Activated CD4-positive, alpha-beta T cell treated with anti-CD3 and anti-CD28 coated beads, Interleukin-2, amount 50 U/mL, for 24 hours (primary cell): Measurements from ENCODE around the gene PRR30.
A peak's percentile ranks its signal among the peaks of the same experiment; 100 is the strongest.
"Not testable (repeated sequence)": the region's sequence is repeated elsewhere in the genome, so short reads cannot be mapped to it uniquely, and the experiment has no call there.

Experiments used
- DNase-seq, 2 donors: peaks; one replicate each; pipeline ENCODE4 v3.0.0-alpha.2; 2020; ENCODE audit warnings: low read depth in 1 of 2, low spot score in 1 of 2

Gene PRR30

DNA sequence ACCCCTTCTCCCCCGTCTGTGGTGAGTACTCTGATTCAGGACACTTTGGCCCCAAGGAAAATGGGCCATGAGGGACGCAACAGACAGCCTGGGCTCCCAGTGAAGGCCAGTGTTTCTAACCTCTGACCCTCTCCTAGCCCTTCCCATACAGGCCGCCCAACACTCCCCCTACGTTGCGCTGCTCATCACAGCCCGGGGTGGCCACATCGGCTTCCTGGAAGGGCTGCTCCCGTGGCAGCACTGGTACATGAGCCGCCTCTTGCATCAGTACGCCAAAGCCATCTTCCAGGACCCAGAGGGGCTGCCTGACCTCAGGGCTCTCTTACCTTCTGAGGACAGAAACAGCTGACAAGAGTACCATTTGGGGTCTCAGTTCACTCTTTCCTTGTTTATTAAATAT is 8.8 kb downstream of the PRR30 start:
- DNase-seq = no peak

DNA sequence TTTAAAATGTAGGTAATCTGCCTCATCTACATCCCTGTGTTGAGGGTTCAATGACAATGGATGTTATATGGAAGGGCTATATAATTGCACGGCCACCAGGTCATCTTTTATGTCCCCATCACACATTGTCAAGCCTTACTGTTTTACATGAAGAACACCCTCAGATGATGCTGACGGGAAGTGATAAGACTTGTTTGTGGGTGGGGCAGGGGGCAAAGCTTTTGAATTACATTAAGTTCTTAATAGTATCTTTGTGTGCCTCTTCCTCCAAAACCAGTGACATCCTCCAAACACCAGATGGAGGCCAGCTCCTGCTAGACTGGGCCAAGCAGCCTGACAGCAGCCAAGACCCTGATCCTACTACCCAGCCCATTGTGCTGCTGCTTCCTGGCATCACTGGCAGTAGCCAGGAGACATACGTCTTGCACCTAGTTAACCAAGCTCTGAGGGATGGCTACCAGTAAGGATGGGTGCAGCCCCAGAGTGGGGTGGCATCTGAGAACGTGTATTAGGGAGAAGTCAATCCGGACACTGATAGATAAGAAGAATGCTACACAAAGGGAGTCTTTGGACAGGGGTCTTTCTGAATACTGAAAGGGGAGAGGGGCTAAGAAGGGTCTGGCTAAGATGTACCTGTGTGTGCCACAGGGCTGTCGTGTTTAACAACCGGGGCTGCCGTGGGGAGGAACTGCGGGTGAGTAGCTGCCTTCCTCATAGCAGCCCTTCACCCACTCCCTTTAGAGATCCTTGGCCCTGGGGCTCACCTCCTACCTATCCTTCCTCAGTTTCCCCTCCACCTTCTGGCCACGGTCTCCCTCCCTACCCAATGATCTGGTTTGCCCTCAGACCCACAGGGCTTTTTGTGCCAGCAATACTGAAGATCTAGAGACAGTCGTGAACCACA is 10.3 kb downstream of the PRR30 start:
- no peak for DNase-seq

DNA sequence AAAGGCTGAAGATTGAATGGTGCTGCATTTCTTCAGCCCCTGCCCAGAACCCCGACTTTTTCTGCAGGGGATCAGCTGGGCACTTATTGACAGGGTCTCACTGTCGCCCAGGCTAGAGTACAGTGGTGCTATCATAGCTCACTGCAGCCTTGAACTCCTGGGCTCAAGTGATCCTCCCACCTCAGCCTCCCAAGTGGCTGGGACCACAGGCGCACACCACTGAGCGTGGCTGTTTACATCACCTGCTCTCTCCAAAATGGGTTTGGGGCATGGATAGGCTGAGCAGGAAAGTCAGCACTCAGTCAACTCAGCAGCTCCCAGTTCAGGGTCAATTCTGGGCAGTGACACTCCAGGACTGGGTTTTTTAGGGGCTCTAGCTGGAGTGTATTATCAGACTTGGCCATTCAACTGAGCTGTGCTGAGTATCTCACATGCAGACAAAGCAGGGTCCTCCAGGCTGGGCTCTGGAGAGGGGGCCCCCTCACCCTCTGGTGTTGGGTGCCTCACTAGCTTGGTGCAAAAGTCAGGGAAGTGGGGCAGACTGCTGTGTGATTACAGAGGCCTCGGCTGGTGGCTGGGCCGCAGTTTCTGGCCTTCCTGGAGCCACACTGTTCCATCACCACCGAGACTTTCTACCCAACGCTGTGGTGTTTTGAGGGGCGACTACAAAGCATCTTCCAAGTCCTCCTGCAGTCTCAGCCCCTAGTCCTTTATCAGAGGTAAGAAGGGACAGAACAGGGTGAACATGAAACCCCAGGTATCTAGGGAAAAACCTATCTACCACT is 11.1 kb downstream of the PRR30 start:
- DNase-seq = no peak

DNA sequence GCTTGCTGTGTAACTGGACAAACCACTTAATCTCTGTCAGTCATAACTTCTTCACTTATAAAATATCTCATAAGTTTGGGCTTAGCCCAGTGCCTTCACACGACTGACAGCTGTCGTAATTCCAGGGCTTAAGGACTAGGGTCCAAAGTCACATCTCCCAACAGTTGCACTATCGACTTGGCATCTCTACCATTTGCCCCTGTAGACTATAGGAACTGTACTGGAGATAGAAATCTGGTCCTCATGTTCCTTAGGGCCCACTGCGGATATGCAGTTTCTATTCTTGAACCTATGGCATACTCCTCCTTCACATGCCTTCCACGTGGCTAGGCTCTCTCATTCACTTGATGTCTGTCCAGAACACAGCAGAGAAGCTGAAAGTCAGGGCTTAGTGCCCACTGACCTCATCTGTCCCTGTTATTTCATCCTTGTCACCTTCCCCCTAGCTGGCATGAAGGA is 12.9 kb downstream of the PRR30 start:
- no peak for DNase-seq

DNA sequence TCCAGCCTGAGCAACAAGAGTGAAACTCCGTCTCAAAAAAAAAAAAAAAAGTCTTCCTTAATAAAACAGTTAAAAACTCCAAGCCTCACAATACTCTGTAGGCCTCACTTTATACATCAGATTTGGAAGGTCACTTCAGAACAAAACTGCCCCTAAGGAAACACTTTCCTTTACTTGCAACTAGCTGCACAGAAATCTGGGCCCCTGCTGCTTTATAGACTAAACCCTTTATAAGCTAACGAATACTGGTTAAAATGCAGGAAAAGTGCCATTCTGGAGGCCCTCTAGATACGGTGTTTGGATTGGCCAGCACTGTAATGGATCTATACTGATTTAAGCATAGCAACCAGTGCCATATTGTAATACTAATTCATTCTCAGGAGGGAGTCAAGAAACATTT is 14.1 kb downstream of the PRR30 start:
- DNase-seq = no peak

DNA sequence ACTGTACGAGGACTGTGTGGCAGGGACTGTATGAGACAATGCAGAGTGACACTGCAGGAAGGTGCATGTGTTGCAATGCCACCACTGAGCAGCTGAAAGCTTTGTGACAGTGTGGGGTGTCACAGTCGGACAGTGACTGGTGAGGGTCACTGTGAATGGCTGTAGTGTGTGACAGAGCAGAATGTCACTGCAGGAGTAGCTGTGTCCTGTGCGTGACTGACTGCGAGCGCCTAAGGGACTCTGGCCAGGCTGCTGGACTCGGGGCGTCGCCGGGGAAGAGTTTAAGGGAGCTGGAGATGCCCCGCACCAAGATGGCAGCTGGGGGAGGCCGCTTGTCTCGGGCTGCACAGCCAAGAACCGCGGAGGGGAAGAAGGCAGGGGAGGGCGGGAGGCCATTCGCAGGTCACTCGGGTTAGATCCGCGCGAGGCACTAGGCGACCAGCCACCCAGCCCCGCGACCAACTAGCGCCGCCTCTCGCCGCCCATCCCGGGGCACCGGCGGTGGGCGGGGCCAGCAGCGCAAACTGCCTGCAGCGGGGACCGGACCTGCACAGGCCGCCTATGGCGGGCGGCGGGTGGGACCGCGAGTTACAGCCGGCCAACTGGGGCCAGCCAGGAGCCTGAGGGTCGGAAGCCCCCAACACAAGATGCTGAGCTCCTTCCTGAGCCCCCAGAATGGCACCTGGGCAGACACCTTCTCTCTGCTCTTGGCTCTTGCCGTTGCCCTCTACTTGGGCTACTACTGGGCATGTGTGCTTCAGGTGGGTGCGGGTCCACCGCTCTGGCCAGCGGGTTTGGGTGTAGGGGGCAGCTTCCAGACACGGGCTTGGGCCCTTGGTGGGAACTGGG is 15.7 kb downstream of the PRR30 start, which contains the start of gene ABHD1:
Gene ABHD1 (plus strand): TSS at position 514 of the 849 bp plus-strand sequence. CDS start 134 bp downstream, at position 648.
- peak; percentile 16 to 23 for DNase-seq

DNA sequence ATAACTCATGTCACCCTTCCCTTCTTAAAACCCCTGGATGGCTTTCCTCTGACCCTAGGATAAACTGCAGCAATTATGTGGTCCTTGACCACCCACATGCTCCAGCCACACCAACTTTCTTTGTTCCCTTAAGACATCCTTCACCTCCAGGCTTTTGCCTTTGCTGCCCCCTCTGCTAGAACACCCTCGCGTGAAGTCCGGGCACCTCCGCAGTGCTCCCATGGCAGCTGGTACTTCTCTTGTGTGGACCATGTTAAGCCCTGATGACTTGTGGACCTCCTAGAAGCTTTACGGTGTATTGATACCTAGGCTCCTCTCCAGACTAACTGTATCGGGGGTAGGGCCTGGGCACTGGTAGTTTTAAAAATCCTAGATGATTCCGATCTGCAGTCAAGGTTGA is 16.4 kb downstream of the PRR30 start:
- DNase-seq = no peak

DNA sequence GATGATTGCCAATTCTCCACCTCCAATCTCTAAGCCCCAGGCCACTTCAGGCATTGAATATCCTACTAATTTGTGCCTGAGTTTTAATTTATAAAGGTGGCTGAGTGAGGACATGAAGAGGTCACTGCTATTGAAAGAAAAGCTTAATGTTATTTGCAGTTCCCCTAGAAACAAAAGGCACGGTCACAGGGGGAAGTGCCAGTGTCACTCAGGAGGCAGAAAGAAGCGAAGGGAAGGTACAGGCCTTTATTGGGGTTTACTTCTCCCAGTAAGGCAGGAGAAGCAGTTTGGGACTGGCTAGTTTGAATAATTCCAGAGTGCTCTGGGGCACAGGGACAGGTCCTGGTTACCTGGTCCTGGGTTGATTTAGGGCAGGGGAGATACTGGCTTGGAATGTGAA is 17.3 kb downstream of the PRR30 start:
- DNase-seq = no peak

DNA sequence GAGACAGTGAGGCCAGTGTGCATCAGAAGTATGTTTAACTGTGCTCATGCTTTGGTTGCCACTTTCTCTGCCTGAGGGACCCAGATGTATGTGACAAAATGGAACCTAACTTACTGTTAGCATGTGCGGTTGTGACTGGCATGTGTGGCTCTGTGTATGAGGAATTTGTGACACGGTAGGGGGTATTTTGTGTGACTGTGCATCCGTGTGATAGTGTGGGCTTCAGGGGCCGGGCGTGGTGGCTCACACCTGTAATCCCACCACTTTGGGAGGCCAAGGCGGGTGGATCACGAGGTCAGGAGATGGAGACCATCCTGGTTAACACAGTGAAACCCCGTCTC is 19.9 kb downstream of the PRR30 start:
- DNase-seq = not testable (repeated sequence)

DNA sequence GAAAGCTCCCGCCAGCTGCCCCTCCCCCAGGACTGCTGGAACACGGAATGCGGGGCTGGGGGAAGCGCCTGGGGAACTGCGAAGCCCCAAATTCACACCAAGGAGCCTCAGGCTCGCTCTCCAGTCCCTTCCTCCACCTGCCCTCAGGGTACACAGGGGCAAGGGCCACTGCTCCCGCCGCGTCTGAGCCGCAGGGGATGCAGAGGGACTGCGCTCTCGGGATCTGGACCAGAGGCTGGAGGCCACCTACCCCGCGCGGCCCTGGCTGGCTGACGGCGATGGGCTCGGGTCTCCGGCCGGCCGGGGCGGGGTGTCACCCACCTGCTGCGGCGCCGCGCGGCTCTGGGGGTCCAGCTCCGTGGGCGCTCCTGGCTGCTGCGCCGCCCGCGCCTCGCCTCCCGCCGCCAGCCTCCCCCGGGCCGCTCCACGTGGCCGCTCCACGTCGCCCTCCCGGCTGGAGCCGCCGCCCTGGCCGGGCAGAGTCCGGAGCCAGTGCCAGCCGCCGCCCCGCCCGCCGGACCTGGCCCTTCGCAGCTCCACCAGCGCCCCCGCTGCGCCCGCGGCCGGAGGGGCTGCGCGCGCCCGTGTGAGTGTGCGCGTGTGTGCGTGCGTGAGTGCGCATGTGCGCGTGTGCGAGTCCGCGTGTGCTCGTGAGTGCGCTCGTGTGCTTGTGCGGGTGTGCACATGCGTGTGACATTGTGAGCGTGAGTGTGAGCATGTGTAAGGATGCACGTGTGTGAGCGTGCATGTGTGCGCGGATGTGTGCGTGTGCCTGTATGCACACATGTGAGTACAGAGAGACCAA is 20.5 kb downstream of the PRR30 start, which contains the start of gene CGREF1:
Gene CGREF1 (minus strand): TSS at position 604 of the 805 bp plus-strand sequence. CDS start 14,762 bp downstream, outside the sequence.
- no peak for DNase-seq

DNA sequence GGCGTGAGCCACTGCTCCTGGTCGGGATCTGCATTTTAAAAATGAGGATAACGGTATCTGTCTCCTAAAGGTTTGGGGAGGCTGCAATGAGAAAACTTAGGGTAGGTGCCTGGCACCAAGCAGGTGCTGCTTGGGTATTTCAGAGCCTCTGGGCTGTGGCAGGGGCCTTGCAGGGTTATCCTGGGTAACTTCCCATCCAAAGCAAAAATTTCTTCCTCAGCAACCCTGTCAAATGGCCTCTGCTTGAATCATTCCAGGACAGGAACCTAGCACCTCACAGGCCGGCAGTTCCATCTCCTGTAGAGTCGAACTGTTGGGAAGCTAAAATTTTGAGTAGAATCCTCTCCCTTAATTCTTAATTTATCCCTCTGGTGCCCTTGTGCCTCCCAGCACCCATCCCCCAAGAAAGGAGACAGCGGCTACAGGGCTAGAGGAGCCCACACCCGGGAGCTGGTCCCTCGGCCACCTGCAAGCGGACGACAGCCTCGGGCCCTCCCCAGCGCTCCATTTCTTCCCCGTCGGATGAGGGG is 21.1 kb downstream of the PRR30 start:
- no peak for DNase-seq

DNA sequence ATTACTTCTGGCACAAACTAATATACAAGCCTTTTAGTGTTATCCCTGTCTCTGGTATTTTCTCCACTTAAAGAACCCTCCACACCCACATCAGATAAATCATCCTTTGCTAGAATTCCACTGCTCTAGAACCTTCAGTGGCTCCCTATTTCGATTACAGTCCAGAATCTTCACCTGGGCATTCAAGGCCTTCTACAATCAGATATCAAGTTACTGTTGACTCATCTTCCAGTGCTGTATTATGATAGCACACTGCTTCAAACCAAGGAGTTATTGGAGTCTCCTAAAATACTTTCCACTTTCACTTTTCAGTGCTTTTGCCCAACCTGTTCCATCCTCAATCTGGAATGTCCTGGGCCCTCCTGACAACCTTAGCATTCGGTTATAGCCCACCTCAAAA is 23.7 kb downstream of the PRR30 start:
- no peak for DNase-seq

DNA sequence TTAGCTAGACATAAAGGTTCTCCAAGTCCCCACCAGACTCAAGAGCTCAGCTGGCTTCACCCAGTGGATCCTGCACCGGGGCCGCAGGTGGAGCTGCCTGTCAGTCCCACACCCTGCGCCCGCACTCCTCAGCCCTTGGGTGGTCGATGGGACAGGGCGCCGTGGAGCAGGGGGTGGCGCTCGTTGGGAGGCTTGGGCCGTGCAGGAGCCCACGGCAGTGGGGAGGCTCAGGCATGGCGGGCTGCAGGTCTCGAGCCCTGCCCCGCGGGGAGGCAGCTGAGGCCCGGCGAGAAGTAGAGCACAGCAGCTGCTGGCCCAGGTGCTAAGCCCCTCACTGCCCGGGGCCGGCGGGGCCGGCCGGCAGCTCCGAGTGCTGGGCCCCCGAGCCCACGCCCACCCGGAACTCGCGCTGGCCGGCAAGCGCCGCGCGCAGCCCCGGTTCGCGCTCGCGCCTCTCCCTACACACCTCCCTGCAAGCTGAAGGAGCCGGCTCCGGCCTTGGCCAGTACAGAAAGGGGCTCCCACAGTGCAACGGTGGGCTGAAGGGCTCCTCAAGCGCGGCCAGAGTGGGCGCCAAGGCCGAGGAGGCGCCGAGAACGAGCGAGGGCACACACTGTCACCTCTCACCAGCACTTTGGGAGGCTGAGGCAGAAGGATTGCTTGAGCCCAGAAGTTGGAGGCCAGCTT is 27.7 kb downstream of the PRR30 start:
- DNase-seq = not testable (repeated sequence)

DNA sequence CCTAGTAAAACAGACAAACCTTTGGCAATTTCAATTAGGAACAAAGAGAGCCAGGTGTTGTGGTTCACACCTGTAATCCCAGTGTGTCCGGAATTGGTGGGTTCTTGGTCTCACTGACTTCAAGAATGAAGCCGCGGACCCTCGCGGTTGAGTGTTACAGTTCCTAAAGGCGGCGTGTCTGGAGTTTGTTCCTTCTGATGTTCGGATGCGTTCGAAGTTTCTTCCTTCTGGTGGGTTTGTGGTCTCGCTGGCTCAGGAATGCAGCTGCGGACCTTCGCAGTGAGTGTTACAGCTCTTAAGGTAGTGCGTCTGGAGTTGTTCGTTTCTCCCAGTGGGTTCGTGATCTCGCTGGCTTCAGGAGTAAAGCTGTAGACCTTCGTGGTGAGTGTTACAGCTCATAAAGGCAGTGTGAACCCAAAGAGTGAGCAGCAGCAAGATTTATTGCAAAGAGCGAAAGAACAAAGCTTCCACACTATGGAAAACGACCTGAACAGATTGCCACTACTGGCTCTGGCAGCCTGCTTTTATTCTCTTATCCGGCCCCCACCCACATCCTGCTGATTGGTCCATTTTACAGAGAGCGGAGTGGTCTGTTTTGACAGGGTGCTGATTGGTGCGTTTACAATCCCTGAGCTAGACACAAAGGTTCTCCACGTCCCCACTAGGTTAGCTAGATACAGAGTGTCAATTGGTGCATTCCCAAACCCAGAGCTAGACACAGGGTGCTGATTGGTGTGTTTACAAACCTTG is 28.4 kb downstream of the PRR30 start:
- DNase-seq = not testable (repeated sequence)

DNA sequence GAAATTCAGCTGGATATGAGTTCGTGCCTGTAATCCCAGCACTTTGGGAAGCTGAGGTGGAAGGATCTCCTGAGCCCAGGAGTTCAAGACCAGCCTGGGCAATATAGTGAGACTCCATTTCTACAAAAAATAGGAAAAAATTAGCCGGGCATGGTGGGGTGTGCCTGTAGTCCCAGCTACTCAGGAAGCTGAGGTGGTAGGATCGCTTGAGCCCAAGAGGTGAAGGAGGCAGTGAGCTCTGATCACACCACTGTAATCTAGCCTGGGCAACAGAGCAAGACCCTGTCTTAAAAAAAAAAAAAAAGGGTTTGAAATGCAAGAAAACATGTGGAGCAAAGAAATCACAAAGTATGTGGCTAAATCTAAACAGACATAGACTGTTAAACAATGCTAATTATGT is 30.1 kb downstream of the PRR30 start:
- no peak for DNase-seq

DNA sequence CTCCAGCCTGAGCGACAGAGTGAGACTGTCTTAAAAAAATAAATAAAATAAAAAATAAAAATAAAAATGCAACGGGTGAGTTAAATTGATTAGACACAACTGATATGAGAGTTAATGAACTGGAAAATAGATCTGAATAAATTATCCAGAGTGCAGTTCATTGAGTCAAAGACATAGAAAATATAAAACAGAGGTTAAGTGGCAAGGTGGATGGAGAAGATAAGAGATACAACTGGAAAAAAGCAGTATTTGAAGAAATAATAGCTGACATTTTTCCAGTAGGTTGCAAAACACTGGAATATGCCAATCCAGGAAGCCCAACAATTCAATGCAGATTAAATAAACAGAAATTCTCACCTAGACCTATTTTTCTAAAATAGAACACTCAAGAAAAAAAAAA is 31.0 kb downstream of the PRR30 start:
- no peak for DNase-seq

DNA sequence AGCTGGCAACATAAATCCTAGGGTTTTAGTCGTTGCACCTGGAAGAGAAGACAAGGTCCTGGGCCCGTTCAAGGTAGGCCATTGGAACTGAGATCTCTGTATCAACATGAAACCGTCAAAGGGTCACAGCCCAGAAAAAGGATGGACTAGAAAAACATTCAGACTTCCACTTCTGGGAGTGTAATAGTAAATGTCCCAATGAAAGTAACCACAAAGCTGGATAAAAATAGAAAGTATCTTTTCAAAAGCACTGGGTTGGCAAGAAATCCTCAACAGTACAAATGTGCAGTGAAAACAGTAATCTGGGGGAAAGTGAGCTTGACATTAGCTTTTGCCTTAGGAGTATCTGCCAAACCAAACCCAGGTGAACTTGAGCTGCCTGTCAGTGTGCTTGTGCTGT is 33.2 kb downstream of the PRR30 start:
- DNase-seq = no peak

DNA sequence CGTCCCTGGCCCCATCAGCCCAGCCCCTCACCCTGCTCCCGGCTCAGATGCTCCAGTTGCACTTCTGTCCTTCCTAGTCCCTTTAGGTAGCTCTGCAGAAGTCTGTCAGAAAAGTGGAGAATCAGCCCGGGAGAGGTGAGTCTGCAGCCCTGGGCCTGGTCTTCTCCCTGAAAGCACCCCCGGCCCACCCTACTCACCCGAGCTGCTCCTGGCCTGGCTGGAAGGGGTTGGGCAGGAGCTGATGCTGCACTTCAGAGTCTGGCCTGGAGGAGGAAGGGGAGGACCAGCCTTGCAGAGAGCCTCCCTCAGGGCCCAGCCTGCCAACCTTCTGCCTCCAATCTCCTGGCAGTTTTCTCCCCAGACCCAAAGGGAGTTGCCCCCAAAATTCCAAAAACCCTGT is 36.9 kb downstream of the PRR30 start:
- DNase-seq = no peak

DNA sequence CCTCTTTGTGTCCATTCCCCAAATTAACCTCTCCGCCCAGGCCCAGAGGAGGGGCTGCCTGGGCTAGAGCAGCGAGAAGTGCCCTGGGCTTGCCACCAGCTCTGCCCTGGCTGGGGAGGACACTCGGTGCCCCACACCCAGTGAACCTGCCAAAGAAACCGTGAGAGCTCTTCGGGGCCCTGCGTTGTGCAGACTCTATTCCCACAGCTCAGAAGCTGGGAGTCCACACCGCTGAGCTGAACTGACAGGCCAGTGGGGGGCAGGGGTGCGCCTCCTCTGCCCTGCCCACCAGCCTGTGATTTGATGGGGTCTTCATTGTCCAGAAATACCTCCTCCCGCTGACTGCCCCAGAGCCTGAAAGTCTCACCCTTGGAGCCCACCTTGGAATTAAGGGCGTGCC is 39.2 kb downstream of the PRR30 start:
- no peak for DNase-seq
